Spleen (tissue), 7 donors: ENCODE data around the gene PEX7.
A peak's percentile ranks its signal among the peaks of the same experiment; 100 is the strongest.

Experiments
- POLR2A ChIP-seq, 3 donors: fragments of 450-650 bp; IDR thresholded peaks; one replicate each; pipeline ENCODE4 v1.5.1; 2017; ENCODE audit warnings: antibody characterized with exemption in 3 of 3, mild to moderate bottlenecking in 1 of 3
- TF ChIP-seq, protein P1 (sequence below), 11 experiments: fragments of 200-600 bp in 7 of 11; fragments of 450-650 bp in 4 of 11; sonication (generic) in 4 of 11; IDR thresholded peaks in 8 of 11; conservative IDR thresholded peaks in 3 of 11; 1 replicate in 7 of 11; 2 replicates in 4 of 11; pipeline versions ENCODE4 v1.4.0 to v1.8.0; 2016 to 2021; ENCODE audit warnings: antibody characterized with exemption in 11 of 11, inconsistent platforms in 4 of 11, mild to moderate bottlenecking in 1 of 11
- donor health status: DM: no; HTN: no; CAD: no; lungs with moderate emphysema.
- donor health status: DM: no; HTN: no; CAD: no.
- donor health status: DM: no; HTN: no; CAD: no.

DNA sequence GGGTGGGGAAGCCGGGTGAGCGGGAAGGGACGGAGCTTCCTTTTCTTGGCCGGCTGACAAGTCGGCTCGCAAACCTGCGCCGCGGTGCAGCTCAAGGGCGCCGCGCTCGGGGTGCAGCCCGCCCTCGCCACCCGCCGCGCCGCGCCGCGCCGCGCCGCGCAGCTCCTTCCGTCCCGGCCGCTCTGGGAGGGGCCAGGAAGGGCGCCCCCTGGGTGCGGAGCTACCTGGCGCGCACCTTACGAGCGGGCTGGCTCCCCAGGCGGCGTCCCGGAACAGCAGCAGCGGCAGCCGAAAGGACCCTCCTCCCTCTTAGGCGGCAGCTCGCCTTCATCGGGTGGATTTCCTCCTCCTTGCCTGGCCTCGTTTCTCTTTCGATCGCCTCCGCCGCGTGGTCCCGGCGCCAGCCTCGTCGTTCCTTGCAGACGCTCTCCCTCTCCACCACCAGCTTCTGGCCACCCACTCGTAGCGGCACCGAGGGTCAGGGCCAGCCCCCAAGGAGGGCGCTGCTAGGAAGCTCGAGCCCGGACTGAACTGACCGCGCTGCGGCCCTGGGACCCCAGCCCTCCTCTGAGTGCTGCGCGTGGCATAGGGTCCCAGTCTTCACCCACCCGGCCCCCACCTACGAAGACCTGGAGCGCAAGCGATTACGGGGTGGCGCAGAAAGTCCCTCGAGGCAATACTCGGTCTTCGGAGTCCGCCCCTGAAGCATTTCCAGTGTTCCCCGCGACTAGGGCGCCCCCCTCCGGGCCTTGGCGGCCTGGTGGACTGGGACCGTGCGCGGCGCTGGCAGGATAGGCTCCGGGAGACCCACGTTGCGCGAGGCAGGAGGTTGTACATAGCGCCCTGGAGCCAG, 29.8 kb upstream of the PEX7 start, which contains the start of gene MAP3K5:
- TF ChIP-seq, protein P1, sequence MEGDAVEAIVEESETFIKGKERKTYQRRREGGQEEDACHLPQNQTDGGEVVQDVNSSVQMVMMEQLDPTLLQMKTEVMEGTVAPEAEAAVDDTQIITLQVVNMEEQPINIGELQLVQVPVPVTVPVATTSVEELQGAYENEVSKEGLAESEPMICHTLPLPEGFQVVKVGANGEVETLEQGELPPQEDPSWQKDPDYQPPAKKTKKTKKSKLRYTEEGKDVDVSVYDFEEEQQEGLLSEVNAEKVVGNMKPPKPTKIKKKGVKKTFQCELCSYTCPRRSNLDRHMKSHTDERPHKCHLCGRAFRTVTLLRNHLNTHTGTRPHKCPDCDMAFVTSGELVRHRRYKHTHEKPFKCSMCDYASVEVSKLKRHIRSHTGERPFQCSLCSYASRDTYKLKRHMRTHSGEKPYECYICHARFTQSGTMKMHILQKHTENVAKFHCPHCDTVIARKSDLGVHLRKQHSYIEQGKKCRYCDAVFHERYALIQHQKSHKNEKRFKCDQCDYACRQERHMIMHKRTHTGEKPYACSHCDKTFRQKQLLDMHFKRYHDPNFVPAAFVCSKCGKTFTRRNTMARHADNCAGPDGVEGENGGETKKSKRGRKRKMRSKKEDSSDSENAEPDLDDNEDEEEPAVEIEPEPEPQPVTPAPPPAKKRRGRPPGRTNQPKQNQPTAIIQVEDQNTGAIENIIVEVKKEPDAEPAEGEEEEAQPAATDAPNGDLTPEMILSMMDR (IDR thresholded peaks at IDR 0.05 in 8 of 11, conservative IDR thresholded peaks at IDR 0.05 in 3 of 11): peak; percentile 74 to 95 (median 90)
- TF ChIP-seq POLR2A (IDR thresholded peaks at IDR 0.05): peak in 1 of 3 donors; percentile 40
